K562 (cell line): Measurements from ENCODE around the gene FMNL3. TPM values are rescaled to one million over a fixed set of nuclear protein-coding genes. Genes with fewer than 3 reads are reported as not detected.

Source experiments
- ATAC-seq: fragments of 200-7000 bp; cut with Tn5 transposase; 3 replicates; pipeline ENCODE4 v1.9.1; 2020; ENCODE audit warnings: moderate library complexity
- BruUV-seq: library from RNA; stranded (reverse); fragments of 400-500 nt; replicated peaks from 2 replicates; lab custom pipeline; 2021; lab: Mats Ljungman, UMichigan
- CTCF ChIA-PET: fragments of 300-600 bp; formaldehyde crosslinking; extraction: SDS; loops from one replicate; lab custom pipeline; 2021; ENCODE audit warnings: low intra/inter-chr PET ratio; lab: Yijun Ruan, JAX
- POLR2A ChIA-PET: fragments of 300-600, 350-650 bp; sonication (Branson Sonifier 250); formaldehyde crosslinking; extraction: SDS; loops from one replicate; lab custom pipeline; 2021; ENCODE audit warnings: antibody characterized with exemption, inconsistent platforms; lab: Yijun Ruan, JAX
- DNase-seq, 4 experiments: peaks; one replicate each; pipeline versions ENCODE4 v3.0.0 to v3.0.0-alpha.2; 2011 to 2018; ENCODE audit warnings: low spot score in 3 of 4, mixed read lengths in 3 of 4; ENCODE audit errors: extremely low read depth in 1 of 4
- FAIRE-seq: peaks from 2 replicates; lab custom pipeline; 2011; peaks lifted over from hg19 to GRCh38; lab: Jason Lieb, UNC
- H2AFZ ChIP-seq: 2 replicates; pipeline ENCODE4 v1.6.0; 2011; ENCODE audit warnings: low read depth, low read length, control low read depth, inconsistent platforms
- H3K27ac ChIP-seq: fragments of 200-600 bp; 3 replicates; pipeline ENCODE4 v1.8.0; 2011; ENCODE audit warnings: low read depth, mild to moderate bottlenecking, control low read depth, inconsistent platforms, low read length, moderate library complexity, mixed read lengths; ENCODE audit errors: extremely low read depth
- H3K27me3 ChIP-seq, 2 experiments: fragments of 300-600 bp in 1 of 2; 2 replicates in 1 of 2; 3 replicates in 1 of 2; pipeline versions ENCODE4 v1.6.0 to v1.8.0; 2011; ENCODE audit warnings: inconsistent platforms in 2 of 2, low read length in 2 of 2, mild to moderate bottlenecking in 1 of 2, mixed read lengths in 1 of 2, moderate library complexity in 1 of 2; ENCODE audit not compliant: control insufficient read depth in 2 of 2, insufficient read depth in 2 of 2
- H3K36me3 ChIP-seq: fragments of 300-600 bp; 3 replicates; pipeline ENCODE4 v1.8.0; 2011; ENCODE audit warnings: mild to moderate bottlenecking, low read length, inconsistent platforms; ENCODE audit not compliant: control insufficient read depth, insufficient read depth
- H3K4me1 ChIP-seq, 2 experiments: fragments of 200-600 bp in 1 of 2; replicated peaks in 1 of 2; 2 replicates in 1 of 2; 3 replicates in 1 of 2; pipeline versions ENCODE4 v1.5.1 to v1.8.0; 2011; ENCODE audit warnings: inconsistent platforms in 2 of 2, low read length in 2 of 2, mild to moderate bottlenecking in 1 of 2, mixed read lengths in 1 of 2, moderate library complexity in 1 of 2; ENCODE audit not compliant: control insufficient read depth in 2 of 2, insufficient read depth in 2 of 2
- H3K4me2 ChIP-seq: 2 replicates; pipeline ENCODE4 v1.6.1; 2011; ENCODE audit warnings: low read length, control low read depth, inconsistent platforms, mixed read lengths; ENCODE audit not compliant: insufficient read depth
- H3K4me3 ChIP-seq: fragments of 200-600 bp; sonication (generic), shearing (Covaris generic); 2 replicates; pipeline ENCODE4 v1.5.1; 2016; ENCODE audit warnings: control low read depth, inconsistent platforms
- H3K79me2 ChIP-seq: fragments of 200-600 bp; 3 replicates; pipeline ENCODE4 v1.8.0; 2011; ENCODE audit warnings: low read length, inconsistent platforms; ENCODE audit not compliant: control insufficient read depth, insufficient read depth
- H3K9ac ChIP-seq, 2 experiments: 2 replicates each; pipeline versions ENCODE4 v1.6.0 to v1.6.1; 2011; ENCODE audit warnings: low read depth in 2 of 2, low read length in 2 of 2, control low read depth in 1 of 2, inconsistent platforms in 1 of 2, mild to moderate bottlenecking in 1 of 2, mixed read lengths in 1 of 2; ENCODE audit not compliant: insufficient read depth in 1 of 2
- H3K9me1 ChIP-seq: one replicate; pipeline ENCODE4 v1.6.0; 2011; ENCODE audit warnings: inconsistent platforms, mild to moderate bottlenecking, low read length, moderate library complexity; ENCODE audit not compliant: control insufficient read depth, insufficient read depth
- H3K9me3 ChIP-seq: replicated peaks from 2 replicates; pipeline ENCODE4 v1.5.1; 2011; ENCODE audit warnings: low read depth, low read length, inconsistent platforms; ENCODE audit not compliant: control insufficient read depth, insufficient read depth
- H4K20me1 ChIP-seq: replicated peaks from 2 replicates; pipeline ENCODE4 v1.6.1; 2011; ENCODE audit warnings: low read length, inconsistent platforms, mixed read lengths; ENCODE audit not compliant: control insufficient read depth, insufficient read depth
- CC2D1A ChIP-seq: fragments of 450-650 bp; IDR thresholded peaks from 2 replicates; pipeline ENCODE4 v1.6.1; 2017; ENCODE audit warnings: mild to moderate bottlenecking
- ILF3 ChIP-seq: fragments of 450-650 bp; IDR thresholded peaks from 2 replicates; pipeline ENCODE4 v1.6.1; 2018; ENCODE audit warnings: antibody characterized with exemption, mild to moderate bottlenecking, moderate library complexity, borderline replicate concordance
- NBN ChIP-seq: fragments of 450-650 bp; IDR thresholded peaks from 2 replicates; pipeline ENCODE4 v1.6.1; 2016; ENCODE audit warnings: low read depth, mild to moderate bottlenecking
- PHB ChIP-seq: fragments of 250-450 bp; sonication (Bioruptor Pico); IDR thresholded peaks from 2 replicates; pipeline ENCODE4 v1.5.0; 2021
- RBFOX2 ChIP-seq: fragments of 200-400 bp; formaldehyde crosslinking; IDR thresholded peaks from 2 replicates; pipeline ENCODE4 v1.6.1; 2017; ENCODE audit warnings: low read depth, mild to moderate bottlenecking, low read length, moderate library complexity
- SRF ChIP-seq, 2 experiments: fragments of 250-450, 450-650 bp in 1 of 2; sonication (Bioruptor Pico) in 1 of 2; sonication (generic) in 1 of 2; formaldehyde crosslinking; IDR thresholded peaks; 2 replicates each; pipeline versions ENCODE4 v1.5.0 to v1.5.1; 2020 to 2022; ENCODE audit warnings: mild to moderate bottlenecking in 1 of 2, missing genetic modification reagents in 1 of 2
- WGBS: fragments of 100-300 bp; shearing (Covaris generic); methylation state at CpG from one replicate; pipeline ENCODE4 v1.1.6; 2016; ENCODE audit warnings: low coverage, mixed read lengths; ENCODE audit not compliant: insufficient coverage; ENCODE audit errors: missing lambda C conversion rate; 5-methylcytosine and 5-hydroxymethylcytosine counted together
- in situ Hi-C: fragments of 300-500 bp; cut with MboI; formaldehyde crosslinking; loops from 4 replicates; pipeline ENCODE4 v1.15.0; 2018; ENCODE audit warnings: inconsistent platforms, mixed read lengths
- intact Hi-C: fragments of 100-400 bp; cut with micrococcal nuclease; formaldehyde crosslinking; loops from 2 replicates; pipeline ENCODE4 v1.14.2; 2022
- polyA plus RNA-seq, 8 experiments: library from polyadenylated mRNA; depleted of rRNA in 4 of 8; stranded (reverse) in 5 of 8; unstranded in 3 of 8; fragments of >200 nt; fragmentation: Nextera tagmentation in 2 of 8; fragmentation: Illumina TruSeq in 1 of 8; extraction: Ambion mirVana in 2 of 8; extraction: Trizol in 1 of 8; gene quantifications; 2 replicates each; pipeline versions ENCODE4 v1.2.1 to v1.2.3, GENCODE V29; 2011 to 2014; ENCODE audit warnings: inconsistent platforms in 1 of 8, missing spikeins in 1 of 8
- total RNA-seq, 7 experiments: library from RNA; depleted of rRNA in 6 of 7; stranded (reverse); fragments of >200 nt in 6 of 7; fragmentation: Illumina TruSeq in 2 of 7; extraction: Trizol in 2 of 7; gene quantifications; 2 replicates each; pipeline versions ENCODE4 v1.2.1 to v1.2.3, GENCODE V29; 2011 to 2021; ENCODE audit warnings: low replicate concordance in 1 of 7
- TF ChIP-seq, protein P1 (sequence below): fragments of 450-650 bp; IDR thresholded peaks from 2 replicates; pipeline ENCODE4 v1.6.1; 2016
- TF ChIP-seq, protein P2 (sequence below): sonication (generic); formaldehyde crosslinking; IDR thresholded peaks from 2 replicates; pipeline ENCODE4 v1.5.0; 2020; ENCODE audit warnings: missing genetic modification reagents
- TF ChIP-seq, protein P3 (sequence below): fragments of 200-800 bp; sonication (Bioruptor generic); IDR thresholded peaks from 2 replicates; pipeline ENCODE4 v1.6.1; 2017; ENCODE audit warnings: missing genetic modification characterization, missing compliant biosample characterization

Gene FMNL3
- total and polyA plus RNA-seq, 9 of the 15 experiments (the other 6 are each of a cell fraction or from before 2014, with no cell fraction given) = 0.49 to 14.4 (median 6.8) TPM

DNA sequence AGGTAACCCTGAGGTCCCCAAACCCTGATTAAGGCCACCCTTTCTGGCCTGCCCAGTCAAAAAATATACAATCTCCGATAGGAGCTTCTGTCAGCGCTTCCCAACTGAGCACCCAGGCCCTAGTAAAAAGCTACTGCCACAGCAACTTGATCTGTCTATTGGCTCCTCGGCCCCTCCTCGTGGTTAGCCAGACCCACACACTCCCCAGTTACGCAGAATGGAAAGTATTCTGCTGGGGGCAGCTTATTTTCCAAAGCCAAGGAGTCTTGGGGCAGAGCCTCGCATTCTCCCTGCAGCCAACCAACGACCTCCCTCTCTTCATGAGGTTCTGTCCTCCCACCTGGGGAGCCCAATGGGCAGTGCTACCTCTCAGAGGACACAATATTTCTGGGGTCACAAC lies 32.1 kb downstream of the FMNL3 start:
- FAIRE-seq (no peak), DNase-seq (no peak), ATAC-seq (no peak)
- Histone ChIP-seq H3K4me3 (no peak overlapping the region), H3K79me2 (no peaks in the 10 kb centered on the region; the same call in 2 of the 3 replicates), H3K9me1 (no peaks in the 10 kb centered on the region), H4K20me1 (no peaks in the 10 kb centered on the region), H3K4me1 (peaks cover 20 to 40% of the 10 kb centered on the region in 2 experiments), H3K4me2 (no peak overlapping the region), H3K36me3 (no peaks in the 10 kb centered on the region), H3K27ac (no peak overlapping the region), H2AFZ (no peak overlapping the region), H3K27me3 (no peaks in the 10 kb centered on the region), H3K9me3 (no peaks in the 10 kb centered on the region), H3K9ac (no peak overlapping the region)
- intact Hi-C loops = no loop called here
- WGBS = 69% methylated on average over 7 of the region's 7 CpGs
- CTCF ChIA-PET = no interaction called here
- BruUV-seq = no TSS peak
- in situ Hi-C loops = no loop called here
- TF ChIP-seq PHB (CRISPR knock-in tag) (no peak), SRF (CRISPR knock-in tag; IDR thresholded peaks at IDR 0.05) (no peak), ILF3 (no peak), NBN (no peak), CC2D1A (no peak), RBFOX2 (no peak)
- TF ChIP-seq, protein P1, sequence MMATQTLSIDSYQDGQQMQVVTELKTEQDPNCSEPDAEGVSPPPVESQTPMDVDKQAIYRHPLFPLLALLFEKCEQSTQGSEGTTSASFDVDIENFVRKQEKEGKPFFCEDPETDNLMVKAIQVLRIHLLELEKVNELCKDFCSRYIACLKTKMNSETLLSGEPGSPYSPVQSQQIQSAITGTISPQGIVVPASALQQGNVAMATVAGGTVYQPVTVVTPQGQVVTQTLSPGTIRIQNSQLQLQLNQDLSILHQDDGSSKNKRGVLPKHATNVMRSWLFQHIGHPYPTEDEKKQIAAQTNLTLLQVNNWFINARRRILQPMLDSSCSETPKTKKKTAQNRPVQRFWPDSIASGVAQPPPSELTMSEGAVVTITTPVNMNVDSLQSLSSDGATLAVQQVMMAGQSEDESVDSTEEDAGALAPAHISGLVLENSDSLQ = no peak
- TF ChIP-seq, protein P2, sequence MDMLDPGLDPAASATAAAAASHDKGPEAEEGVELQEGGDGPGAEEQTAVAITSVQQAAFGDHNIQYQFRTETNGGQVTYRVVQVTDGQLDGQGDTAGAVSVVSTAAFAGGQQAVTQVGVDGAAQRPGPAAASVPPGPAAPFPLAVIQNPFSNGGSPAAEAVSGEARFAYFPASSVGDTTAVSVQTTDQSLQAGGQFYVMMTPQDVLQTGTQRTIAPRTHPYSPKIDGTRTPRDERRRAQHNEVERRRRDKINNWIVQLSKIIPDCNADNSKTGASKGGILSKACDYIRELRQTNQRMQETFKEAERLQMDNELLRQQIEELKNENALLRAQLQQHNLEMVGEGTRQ = no peak
- TF ChIP-seq, protein P3, sequence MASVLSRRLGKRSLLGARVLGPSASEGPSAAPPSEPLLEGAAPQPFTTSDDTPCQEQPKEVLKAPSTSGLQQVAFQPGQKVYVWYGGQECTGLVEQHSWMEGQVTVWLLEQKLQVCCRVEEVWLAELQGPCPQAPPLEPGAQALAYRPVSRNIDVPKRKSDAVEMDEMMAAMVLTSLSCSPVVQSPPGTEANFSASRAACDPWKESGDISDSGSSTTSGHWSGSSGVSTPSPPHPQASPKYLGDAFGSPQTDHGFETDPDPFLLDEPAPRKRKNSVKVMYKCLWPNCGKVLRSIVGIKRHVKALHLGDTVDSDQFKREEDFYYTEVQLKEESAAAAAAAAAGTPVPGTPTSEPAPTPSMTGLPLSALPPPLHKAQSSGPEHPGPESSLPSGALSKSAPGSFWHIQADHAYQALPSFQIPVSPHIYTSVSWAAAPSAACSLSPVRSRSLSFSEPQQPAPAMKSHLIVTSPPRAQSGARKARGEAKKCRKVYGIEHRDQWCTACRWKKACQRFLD (CRISPR knock-in tag) = no peak
- POLR2A ChIA-PET = interaction anchor here (0.6 to 3.3 kb wide), 8 partner anchors 8 to 66 kb away, joined by 3 to 14 read pairs (median 4); partner anchors contain the start of gene TMBIM6
